K562 (cell line): ENCODE results near the gene L3MBTL1. TPM values are rescaled to one million over a fixed set of nuclear protein-coding genes. Genes with fewer than 3 reads are reported as not detected.

Source experiments
- CBX8 ChIP-seq: fragments of 200-600 bp; sonication (generic); IDR thresholded peaks from 2 replicates; pipeline ENCODE4 v1.6.1; 2012; ENCODE audit warnings: borderline replicate concordance, mixed run types, low read depth, mild to moderate bottlenecking, moderate library complexity, mixed read lengths, low read length, control low read depth, inconsistent platforms; ENCODE audit not compliant: poor library complexity, severe bottlenecking; ENCODE audit errors: extremely low read depth
- CHD1 ChIP-seq: fragments of 200-600 bp; sonication (generic); IDR thresholded peaks from one replicate; pipeline ENCODE4 v1.6.1; 2012; ENCODE audit warnings: mild to moderate bottlenecking, moderate library complexity, low read length, inconsistent platforms
- CHD4 ChIP-seq: fragments of 200-600 bp; sonication (generic); IDR thresholded peaks from 3 replicates; pipeline ENCODE4 v1.6.1; 2012; ENCODE audit warnings: low read depth, mild to moderate bottlenecking, mixed read lengths, low read length, inconsistent platforms; ENCODE audit not compliant: insufficient read depth, insufficient replicate concordance, poor library complexity, severe bottlenecking
- CXXC5 ChIP-seq: fragments of 250-450 bp; sonication (Bioruptor Pico); IDR thresholded peaks from 2 replicates; pipeline ENCODE4 v1.8.0; 2022; ENCODE audit warnings: inconsistent platforms, mild to moderate bottlenecking, moderate library complexity
- E2F6 ChIP-seq, 2 experiments: IDR thresholded peaks; 2 replicates each; pipeline ENCODE4 v1.6.1; 2011; ENCODE audit warnings: borderline replicate concordance in 1 of 2, control low read depth in 1 of 2, low read depth in 1 of 2, low read length in 1 of 2, mild to moderate bottlenecking in 1 of 2, mixed read lengths in 1 of 2, moderate library complexity in 1 of 2; ENCODE audit not compliant: insufficient read depth in 1 of 2, insufficient read length in 1 of 2, poor library complexity in 1 of 2, severe bottlenecking in 1 of 2; ENCODE audit errors: extremely low read depth in 1 of 2
- GATAD2A ChIP-seq: fragments of 450-650 bp; IDR thresholded peaks from 2 replicates; pipeline ENCODE4 v1.6.1; 2017
- MAZ ChIP-seq, 2 experiments: fragments of 450-650 bp in 1 of 2; sonication (generic) in 1 of 2; formaldehyde crosslinking; IDR thresholded peaks in 1 of 2; conservative IDR thresholded peaks in 1 of 2; 2 replicates each; pipeline versions ENCODE4 v1.4.0 to v1.5.0; 2020; ENCODE audit warnings: mild to moderate bottlenecking in 1 of 2, missing genetic modification reagents in 1 of 2
- MEIS2 ChIP-seq: fragments of 450-650 bp; IDR thresholded peaks from 2 replicates; pipeline ENCODE4 v1.6.1; 2014; ENCODE audit warnings: mild to moderate bottlenecking; ENCODE audit not compliant: partially characterized antibody
- RB1 ChIP-seq: fragments of 450-650 bp; IDR thresholded peaks from 2 replicates; pipeline ENCODE4 v1.6.1; 2017; ENCODE audit warnings: low read depth, mild to moderate bottlenecking
- UBTF ChIP-seq, 2 experiments: IDR thresholded peaks; 2 replicates each; pipeline ENCODE4 v1.6.1; 2012; ENCODE audit warnings: improper control_type of control experiment in 2 of 2, low read depth in 2 of 2, low read length in 2 of 2, borderline replicate concordance in 1 of 2
- polyA plus RNA-seq, 8 experiments: library from polyadenylated mRNA; depleted of rRNA in 4 of 8; stranded (reverse) in 5 of 8; unstranded in 3 of 8; fragments of >200 nt; fragmentation: Nextera tagmentation in 2 of 8; fragmentation: Illumina TruSeq in 1 of 8; extraction: Ambion mirVana in 2 of 8; extraction: Trizol in 1 of 8; gene quantifications; 2 replicates each; pipeline versions ENCODE4 v1.2.1 to v1.2.3, GENCODE V29; 2011 to 2014; ENCODE audit warnings: inconsistent platforms in 1 of 8, missing spikeins in 1 of 8
- total RNA-seq, 7 experiments: library from RNA; depleted of rRNA in 6 of 7; stranded (reverse); fragments of >200 nt in 6 of 7; fragmentation: Illumina TruSeq in 2 of 7; extraction: Trizol in 2 of 7; gene quantifications; 2 replicates each; pipeline versions ENCODE4 v1.2.1 to v1.2.3, GENCODE V29; 2011 to 2021; ENCODE audit warnings: low replicate concordance in 1 of 7
- TF ChIP-seq, protein P1 (sequence below): sonication (generic); formaldehyde crosslinking; IDR thresholded peaks from 2 replicates; pipeline ENCODE4 v1.8.0; 2022; ENCODE audit warnings: missing genetic modification reagents, mild to moderate bottlenecking, borderline replicate concordance
- TF ChIP-seq, protein P2 (sequence below): fragments of 450-650 bp; IDR thresholded peaks from 2 replicates; pipeline ENCODE4 v1.6.1; 2016; ENCODE audit warnings: low read depth, mild to moderate bottlenecking, moderate library complexity

L3MBTL1 gene
- total and polyA plus RNA-seq, 9 of the 15 experiments (the other 6 are each of a cell fraction or from before 2014, with no cell fraction given): 0.77 to 10.0 (median 4.4) TPM

DNA sequence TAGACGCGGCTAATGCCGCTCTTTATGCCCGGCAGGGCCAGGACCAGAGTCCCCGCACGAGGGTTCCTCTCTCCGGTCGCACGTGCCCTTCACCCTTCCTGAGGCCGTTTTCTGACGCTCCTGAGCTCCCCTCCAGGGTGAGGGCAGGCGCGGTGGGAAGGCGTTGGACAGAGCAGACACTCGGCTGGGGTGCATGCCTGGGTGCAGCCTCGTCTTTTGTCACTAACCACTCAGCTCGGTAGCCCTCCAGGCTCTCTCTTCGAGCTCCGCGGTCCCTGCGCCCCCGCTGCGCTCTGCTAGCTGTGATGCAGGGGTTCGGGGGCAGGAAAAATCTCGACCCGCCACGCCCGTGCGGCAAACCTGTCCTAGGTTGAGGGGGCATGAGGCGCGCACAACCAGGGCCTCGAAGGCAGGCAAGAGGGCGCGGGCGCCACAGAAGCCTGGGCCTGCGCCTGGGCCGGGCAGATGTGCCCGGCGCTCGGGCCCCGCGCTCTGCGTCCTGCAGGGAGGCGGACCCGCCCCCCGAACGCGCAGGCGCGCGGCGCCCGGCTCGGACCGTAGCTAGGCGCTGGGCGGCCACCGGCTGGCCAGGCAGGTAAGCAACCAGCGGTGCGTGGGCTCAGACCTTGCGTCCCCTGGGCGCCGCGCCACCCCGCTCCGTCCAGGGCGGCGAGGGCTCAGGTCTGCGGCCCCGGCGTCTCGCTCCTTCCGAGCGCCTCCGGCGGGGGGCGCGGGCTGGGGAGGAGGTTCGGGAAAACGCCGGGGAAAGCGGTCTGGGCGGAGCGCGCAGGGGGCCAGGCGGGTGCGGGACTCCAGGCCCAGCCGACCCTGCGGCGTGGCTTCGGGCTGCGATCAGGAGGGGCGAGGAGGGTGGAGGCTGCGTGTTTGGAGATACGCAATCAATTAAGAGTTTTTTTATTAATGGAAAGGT lies at the start of gene L3MBTL1 (continued):
- TF ChIP-seq GATAD2A (peak; percentile 38; the same call in 1 of the 2 replicates), CHD4 (no peak), CBX8 (no peak), CHD1 (peak; percentile 43), MAZ (CRISPR knock-in tag; conservative IDR thresholded peaks at IDR 0.05 in 1 of 2, IDR thresholded peaks at IDR 0.05 in 1 of 2) (peak in 1 of 2 experiments; percentile 42; a peak in 1 of 4 replicates), CXXC5 (peak; percentile 63), E2F6 (IDR thresholded peaks at IDR 0.05; ENCODE audit: borderline replicate concordance in 1 of 2, extremely low read depth in 1 of 2, insufficient read depth in 1 of 2, insufficient read length in 1 of 2, low read depth in 1 of 2, low read length in 1 of 2, poor library complexity in 1 of 2, severe bottlenecking in 1 of 2) (peak in 1 of 2 experiments; percentile 32), MEIS2 (peak; percentile 31), RB1 (peak; percentile 49; the same call in 1 of the 2 replicates), UBTF (IDR thresholded peaks at IDR 0.05; ENCODE audit: borderline replicate concordance in 1 of 2, low read depth in 2 of 2, low read length in 2 of 2) (0 out of 4 replicates have a peak, but pooled peaks of 1 of the 2 experiments have one; percentile 56)
- TF ChIP-seq, protein P1, sequence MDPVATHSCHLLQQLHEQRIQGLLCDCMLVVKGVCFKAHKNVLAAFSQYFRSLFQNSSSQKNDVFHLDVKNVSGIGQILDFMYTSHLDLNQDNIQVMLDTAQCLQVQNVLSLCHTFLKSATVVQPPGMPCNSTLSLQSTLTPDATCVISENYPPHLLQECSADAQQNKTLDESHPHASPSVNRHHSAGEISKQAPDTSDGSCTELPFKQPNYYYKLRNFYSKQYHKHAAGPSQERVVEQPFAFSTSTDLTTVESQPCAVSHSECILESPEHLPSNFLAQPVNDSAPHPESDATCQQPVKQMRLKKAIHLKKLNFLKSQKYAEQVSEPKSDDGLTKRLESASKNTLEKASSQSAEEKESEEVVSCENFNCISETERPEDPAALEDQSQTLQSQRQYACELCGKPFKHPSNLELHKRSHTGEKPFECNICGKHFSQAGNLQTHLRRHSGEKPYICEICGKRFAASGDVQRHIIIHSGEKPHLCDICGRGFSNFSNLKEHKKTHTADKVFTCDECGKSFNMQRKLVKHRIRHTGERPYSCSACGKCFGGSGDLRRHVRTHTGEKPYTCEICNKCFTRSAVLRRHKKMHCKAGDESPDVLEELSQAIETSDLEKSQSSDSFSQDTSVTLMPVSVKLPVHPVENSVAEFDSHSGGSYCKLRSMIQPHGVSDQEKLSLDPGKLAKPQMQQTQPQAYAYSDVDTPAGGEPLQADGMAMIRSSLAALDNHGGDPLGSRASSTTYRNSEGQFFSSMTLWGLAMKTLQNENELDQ: no peak
- TF ChIP-seq, protein P2, sequence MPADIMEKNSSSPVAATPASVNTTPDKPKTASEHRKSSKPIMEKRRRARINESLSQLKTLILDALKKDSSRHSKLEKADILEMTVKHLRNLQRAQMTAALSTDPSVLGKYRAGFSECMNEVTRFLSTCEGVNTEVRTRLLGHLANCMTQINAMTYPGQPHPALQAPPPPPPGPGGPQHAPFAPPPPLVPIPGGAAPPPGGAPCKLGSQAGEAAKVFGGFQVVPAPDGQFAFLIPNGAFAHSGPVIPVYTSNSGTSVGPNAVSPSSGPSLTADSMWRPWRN: no peak
